OCI-LY7 (cell line): ENCODE data around the gene MGAT5B. TPM values are rescaled to one million over a fixed set of nuclear protein-coding genes. Genes with fewer than 3 reads are reported as not detected.

ENCODE experiments used
- BruUV-seq: library from RNA; stranded (reverse); fragments of 400-500 nt; replicated peaks from 2 replicates; lab custom pipeline; 2021; lab: Mats Ljungman, UMichigan
- CTCF ChIA-PET: fragments of 300-600 bp; sonication (Branson Sonifier 250); formaldehyde crosslinking; loops from one replicate; lab custom pipeline; 2022; ENCODE audit warnings: antibody characterized with exemption; ENCODE audit not compliant: unreplicated experiment; lab: Charles Lee
- POLR2A ChIA-PET: fragments of 300-600 bp; sonication (Branson Sonifier 250); formaldehyde crosslinking; loops from one replicate; lab custom pipeline; 2022; ENCODE audit warnings: antibody characterized with exemption; lab: Charles Lee
- DNase-seq: peaks from one replicate; pipeline ENCODE4 v3.0.0-alpha.2; 2015; ENCODE audit warnings: low spot score
- H2AFZ ChIP-seq: fragments of 200-600 bp; sonication (generic), shearing (Covaris generic); 2 replicates; pipeline ENCODE4 v1.6.1; 2014; ENCODE audit warnings: mild to moderate bottlenecking, antibody characterized with exemption, low read length, moderate library complexity
- H3K27ac ChIP-seq: fragments of 200-600 bp; sonication (generic); 2 replicates; pipeline ENCODE4 v1.5.1; 2014; ENCODE audit warnings: mixed run types, low read depth, mild to moderate bottlenecking, moderate library complexity, low read length, inconsistent platforms; ENCODE audit not compliant: poor library complexity, severe bottlenecking
- H3K36me3 ChIP-seq: fragments of 200-600 bp; sonication (generic); 2 replicates; pipeline ENCODE4 v1.6.1; 2014; ENCODE audit warnings: mild to moderate bottlenecking, antibody characterized with exemption, low read length, moderate library complexity, mixed read lengths; ENCODE audit not compliant: insufficient read depth
- H3K4me1 ChIP-seq: fragments of 200-600 bp; sonication (generic); 2 replicates; pipeline ENCODE4 v1.5.1; 2014; ENCODE audit warnings: mild to moderate bottlenecking, low read length; ENCODE audit not compliant: insufficient read depth, poor library complexity, severe bottlenecking
- H3K4me2 ChIP-seq: fragments of 200-600 bp; sonication (generic); 2 replicates; pipeline ENCODE4 v1.6.1; 2014; ENCODE audit warnings: mild to moderate bottlenecking, low read length
- H3K4me3 ChIP-seq: fragments of 200-600 bp; sonication (generic); 2 replicates; pipeline ENCODE4 v1.5.1; 2014; ENCODE audit warnings: mild to moderate bottlenecking, low read depth, low read length; ENCODE audit not compliant: poor library complexity, severe bottlenecking
- H3K79me2 ChIP-seq: fragments of 200-600 bp; sonication (generic); 2 replicates; pipeline ENCODE4 v1.6.1; 2016; ENCODE audit warnings: low read depth, mild to moderate bottlenecking, low read length, moderate library complexity, mixed read lengths; ENCODE audit not compliant: insufficient read depth
- H3K9me2 ChIP-seq: fragments of 200-600 bp; sonication (generic); 2 replicates; pipeline ENCODE4 v1.6.1; 2016; ENCODE audit warnings: mild to moderate bottlenecking, low read length, mixed read lengths; ENCODE audit not compliant: insufficient read depth
- H3K9me3 ChIP-seq: fragments of 200-600 bp; sonication (generic); 2 replicates; pipeline ENCODE4 v1.6.1; 2014; ENCODE audit warnings: mild to moderate bottlenecking, mixed run types, low read length, mixed read lengths
- H4K20me1 ChIP-seq: fragments of 200-600 bp; sonication (generic); 2 replicates; pipeline ENCODE4 v1.6.1; 2014; ENCODE audit warnings: mild to moderate bottlenecking, antibody characterized with exemption, low read length, moderate library complexity, mixed read lengths; ENCODE audit not compliant: insufficient read depth
- CTCF ChIP-seq: fragments of 200-600 bp; sonication (generic); conservative IDR thresholded peaks from 2 replicates; pipeline ENCODE4 v1.5.1; 2014; ENCODE audit warnings: mild to moderate bottlenecking, antibody characterized with exemption, low read length, moderate library complexity, mixed read lengths
- EZH2phosphoT487 ChIP-seq: fragments of 200-600 bp; sonication (generic); IDR thresholded peaks from 2 replicates; pipeline ENCODE4 v1.6.1; 2018; ENCODE audit warnings: low read depth, borderline replicate concordance, mild to moderate bottlenecking, mixed run types, antibody characterized with exemption, low read length, moderate library complexity, mixed read lengths
- intact Hi-C: fragments of 100-400 bp; cut with micrococcal nuclease; formaldehyde crosslinking; loops from one replicate; pipeline ENCODE4 v1.10.0; 2022; ENCODE audit not compliant: unreplicated experiment
- total RNA-seq, 2 experiments: library from RNA; depleted of rRNA in 1 of 2; stranded (reverse); fragments of >200 nt in 1 of 2; shearing (Covaris generic) in 1 of 2; gene quantifications; 2 replicates each; pipeline ENCODE4 v1.2.3, GENCODE V29; 2014 to 2022

The MGAT5B gene
- total RNA-seq, 2 experiments from 2014 or later = 1.4 to 2.5 TPM

GRCh38 chr17:76929601-76930000 is 61.4 kb downstream of the MGAT5B start:
- ChIA-PET CTCF (no interaction called here), POLR2A (no interaction called here)
- no peak overlapping the region for H3K4me3 ChIP-seq
- no peak for DNase-seq
- H4K20me1 ChIP-seq = no peaks in the 10 kb centered on the region
- no peaks in the 10 kb centered on the region for H3K9me3 ChIP-seq
- H3K4me2 ChIP-seq = no peak overlapping the region
- intact Hi-C loops = no loop called here
- H3K36me3 ChIP-seq = no peaks in the 10 kb centered on the region
- no peak overlapping the region for H3K27ac ChIP-seq
- no TSS peak for BruUV-seq
- no peaks in the 10 kb centered on the region for H3K79me2 ChIP-seq
- no peak overlapping the region for H2AFZ ChIP-seq
- H3K4me1 ChIP-seq = no peaks in the 10 kb centered on the region
- H3K9me2 ChIP-seq = no peaks in the 10 kb centered on the region
- TF ChIP-seq EZH2phosphoT487 = no peak
- TF ChIP-seq CTCF = no peak

- no peaks in the 10 kb centered on the region for H3K4me1 ChIP-seq
- intact Hi-C loops = no loop called here
- H3K4me3 ChIP-seq = no peak overlapping the region
- no peaks in the 10 kb centered on the region for H3K79me2 ChIP-seq
- no TSS peak for BruUV-seq
- H3K4me2 ChIP-seq = no peak overlapping the region
- no peaks in the 10 kb centered on the region for H3K36me3 ChIP-seq
- no peak overlapping the region for H2AFZ ChIP-seq
- DNase-seq = no peak
- CTCF ChIA-PET = no interaction called here
- no peaks in the 10 kb centered on the region for H3K9me3 ChIP-seq
- POLR2A ChIA-PET = no interaction called here
- H4K20me1 ChIP-seq = no peaks in the 10 kb centered on the region
- H3K9me2 ChIP-seq = no peaks in the 10 kb centered on the region
- no peak overlapping the region for H3K27ac ChIP-seq
- TF ChIP-seq CTCF = no peak
- TF ChIP-seq EZH2phosphoT487 = no peak
These were observed 61.9 kb downstream of the MGAT5B start for GRCh38 chr17:76930107-76930506.

GRCh38 chr17:76932402-76933333 is 64.5 kb downstream of the MGAT5B start:
- no peak for DNase-seq
- Histone ChIP-seq H3K4me3 (no peak overlapping the region), H3K9me3 (no peaks in the 10 kb centered on the region), H3K9me2 (no peaks in the 10 kb centered on the region), H3K4me2 (no peak overlapping the region), H3K79me2 (no peaks in the 10 kb centered on the region), H3K36me3 (no peaks in the 10 kb centered on the region), H3K4me1 (no peaks in the 10 kb centered on the region), H3K27ac (no peak overlapping the region), H2AFZ (no peak overlapping the region), H4K20me1 (no peaks in the 10 kb centered on the region)
- POLR2A ChIA-PET = interaction anchor here (1.1 kb wide), 1 partner anchor 9 kb away, joined by 3 read pairs; no protein-coding TSS in a partner anchor
- intact Hi-C loops = no loop called here
- BruUV-seq = no TSS peak
- no peak for TF ChIP-seq CTCF
- CTCF ChIA-PET = no interaction called here
